Prostate gland (tissue), 2 donors: ENCODE measurements around the gene BBS9.

ENCODE experiments used
- CTCF ChIP-seq, 4 experiments: fragments of 200-600 bp in 2 of 4; fragments of 450-650 bp in 2 of 4; sonication (generic) in 2 of 4; IDR thresholded peaks; 1 replicate in 3 of 4; 2 replicates in 1 of 4; pipeline ENCODE4 v1.5.1; 2016 to 2019; ENCODE audit warnings: antibody characterized with exemption in 4 of 4, mild to moderate bottlenecking in 2 of 4, moderate library complexity in 2 of 4
- POLR2A ChIP-seq: fragments of 450-650 bp; IDR thresholded peaks from one replicate; pipeline ENCODE4 v1.6.1; 2016; ENCODE audit warnings: antibody characterized with exemption, mild to moderate bottlenecking
- POLR2AphosphoS5 ChIP-seq: sonication (generic); formaldehyde crosslinking; IDR thresholded peaks from one replicate; pipeline ENCODE4 v1.6.1; 2017; ENCODE audit warnings: antibody characterized with exemption

- TF ChIP-seq CTCF (IDR thresholded peaks at IDR 0.05) (no peak), POLR2A (no peak), POLR2AphosphoS5 (no peak)
Observed at GRCh38 chr7:33642312-33642711, 512.9 kb downstream of the BBS9 start.
